ENCODE measurements around the gene ZFYVE26. TPM values are rescaled to one million over a fixed set of nuclear protein-coding genes. Genes with fewer than 3 reads are reported as not detected.

The ZFYVE26 gene
- total and polyA plus RNA-seq, 2 of the 8 experiments (the other 6 are each of a cell fraction or from before 2014, with no cell fraction given) = 13.0 to 23.3 TPM

- TF ChIP-seq CHD7 (IDR thresholded peaks at IDR 0.05; ENCODE audit: insufficient replicate concordance, low read length) (no peak), ATF2 (IDR thresholded peaks at IDR 0.05; ENCODE audit: low read length) (no peak), CBX8 (IDR thresholded peaks at IDR 0.05; ENCODE audit: borderline replicate concordance, low read depth, low read length) (no peak), YY1 (IDR thresholded peaks at IDR 0.05; ENCODE audit: low read depth, low read length) (no peak), CTCF (IDR thresholded peaks at IDR 0.05; ENCODE audit: control extremely low read depth in 1 of 3, insufficient read depth in 1 of 3, low read depth in 1 of 3, low read length in 3 of 3) (no peak)
Observed at GRCh38 chr14:67710209-67710608, 106.2 kb downstream of the ZFYVE26 start (continued).

Data from H1 (cell line).